Measurements from ENCODE around the gene CAPN10.

- no peak for TF ChIP-seq GATA2 (IDR thresholded peaks at IDR 0.05; ENCODE audit: low read depth, low read length)
- no peak for TF ChIP-seq GATA3 (IDR thresholded peaks at IDR 0.05; ENCODE audit: low read depth, low read length)
Observed at GRCh38 chr2:240557101-240557751, 29.3 kb upstream of the CAPN10 start.

All from SH-SY5Y (cell line).